NK-92 (cell line): ENCODE results near the gene BIN1.

ENCODE experiments used
- DNase-seq: peaks from one replicate; lab custom pipeline; 2025; ENCODE audit not compliant: unreplicated experiment; lab: John Stamatoyannopoulos, UW

BIN1 gene

GRCh38 chr2:127104881-127105655, 1.9 kb downstream of the BIN1 start:
- DNase-seq: no peak

GRCh38 chr2:127104166-127104660, 2.7 kb downstream of the BIN1 start:
- DNase-seq: no peak

- no peak for DNase-seq
Observed at GRCh38 chr2:127103243-127104165, 3.5 kb downstream of the BIN1 start.

GRCh38 chr2:127102521-127103242, 4.3 kb downstream of the BIN1 start:
- DNase-seq: no peak

GRCh38 chr2:127101756-127102477, 5.0 kb downstream of the BIN1 start:
- no peak for DNase-seq

GRCh38 chr2:127101048-127101611, 5.8 kb downstream of the BIN1 start:
- DNase-seq: no peak

- no peak for DNase-seq
Observed at GRCh38 chr2:127100251-127101047, 6.5 kb downstream of the BIN1 start.

- DNase-seq: no peak
Observed at GRCh38 chr2:127098711-127099110, 8.2 kb downstream of the BIN1 start.

GRCh38 chr2:127097841-127098651, 8.9 kb downstream of the BIN1 start:
- no peak for DNase-seq

- DNase-seq: no peak
Observed at GRCh38 chr2:127097471-127097765, 9.5 kb downstream of the BIN1 start.

- DNase-seq: no peak
Observed at GRCh38 chr2:127096718-127097470, 10.1 kb downstream of the BIN1 start.

- DNase-seq: no peak
Observed at GRCh38 chr2:127096280-127096679, 10.7 kb downstream of the BIN1 start.

- DNase-seq: no peak
Observed at GRCh38 chr2:127095784-127096183, 11.2 kb downstream of the BIN1 start.

GRCh38 chr2:127095367-127095641, 11.7 kb downstream of the BIN1 start:
- DNase-seq: no peak

- no peak for DNase-seq
Observed at GRCh38 chr2:127094509-127095366, 12.2 kb downstream of the BIN1 start.

GRCh38 chr2:127093648-127094210, 13.2 kb downstream of the BIN1 start:
- no peak for DNase-seq

GRCh38 chr2:127092901-127093516, 13.9 kb downstream of the BIN1 start:
- no peak for DNase-seq
